ENCODE results near the gene TMPRSS4. TPM values are rescaled to one million over a fixed set of nuclear protein-coding genes. Genes with fewer than 3 reads are reported as not detected.

TMPRSS4 gene
- total and polyA plus RNA-seq, 2 experiments from 2014 or later, result 0.10 to 0.58 TPM

GRCh38 chr11:118161786-118162185 lies 84.9 kb downstream of the TMPRSS4 start (continued):
- no peak for TF ChIP-seq ZNF462 (CRISPR knock-in tag; IDR thresholded peaks at IDR 0.05)

- Histone ChIP-seq H3K36me3 (ENCODE audit: insufficient read depth) (no peaks in the 10 kb centered on the region), H3K79me2 (replicated peaks; ENCODE audit: insufficient read depth) (no peaks in the 10 kb centered on the region), H4K20me1 (replicated peaks; ENCODE audit: insufficient read depth) (no peaks in the 10 kb centered on the region), H3K4me1 (ENCODE audit: insufficient read depth) (peaks cover 6% of the 10 kb centered on the region), H3K27me3 (ENCODE audit: insufficient read depth) (peaks cover 35% of the 10 kb centered on the region), H3K9me2 (ENCODE audit: insufficient read depth) (no peaks in the 10 kb centered on the region), H2AFZ (no peak overlapping the region), H3F3A (replicated peaks; ENCODE audit: low read depth) (no peaks in the 10 kb centered on the region), H3K27ac (ENCODE audit: low read depth) (no peak overlapping the region), H3K4me3 (no peak overlapping the region), H3K4me2 (no peak overlapping the region)
- Mint-ChIP-seq H3K4me3 (no peak overlapping the region), H3K27ac (no peak overlapping the region), H3K36me3 (ENCODE audit: low read depth) (no peaks in the 10 kb centered on the region), H3K9me3 (no peaks in the 10 kb centered on the region), H3K4me1 (peaks cover 14% of the 10 kb centered on the region), H3K27me3 (ENCODE audit: insufficient read depth, low read depth, poor library complexity) (peaks cover 14% of the 10 kb centered on the region)
- no peak for ATAC-seq
- DNase-seq (ENCODE audit: low spot score), result no peak
- TF ChIP-seq STAT1 (IDR thresholded peaks at IDR 0.05; ENCODE audit: unreplicated experiment) (no peak), ETS1 (IDR thresholded peaks at IDR 0.05) (no peak), REST (IDR thresholded peaks at IDR 0.05; ENCODE audit: unreplicated experiment) (no peak), ZNF331 (CRISPR knock-in tag; IDR thresholded peaks at IDR 0.05; ENCODE audit: low read depth) (no peak), ZNF114 (CRISPR knock-in tag; IDR thresholded peaks at IDR 0.05) (no peak)
These were observed 86.0 kb downstream of the TMPRSS4 start for GRCh38 chr11:118162846-118163245.
